Memory B cell (primary cell): ENCODE measurements around the gene TACC2.
A peak's percentile ranks its signal among the peaks of the same experiment; 100 is the strongest.

ENCODE experiments used
- ATAC-seq: fragments of 150-1000 bp; cut with Tn5 transposase; 2 replicates; pipeline ENCODE4 v1.10.0; 2021; ENCODE audit warnings: low read depth, mild to moderate bottlenecking, moderate library complexity
- DNase-seq, 2 donors: peaks; one replicate each; pipeline ENCODE4 v3.0.0; 2022; ENCODE audit warnings: low spot score in 2 of 2
- H3K27ac Mint-ChIP-seq: one replicate; pipeline ENCODE4 v1.8.0; 2022; ENCODE audit warnings: mild to moderate bottlenecking, moderate library complexity, mixed read lengths
- H3K27me3 Mint-ChIP-seq: one replicate; pipeline ENCODE4 v1.8.0; 2022; ENCODE audit warnings: mixed read lengths
- H3K36me3 Mint-ChIP-seq: one replicate; pipeline ENCODE4 v1.8.0; 2022; ENCODE audit warnings: mild to moderate bottlenecking, mixed read lengths
- H3K4me1 Mint-ChIP-seq: one replicate; pipeline ENCODE4 v1.8.0; 2022; ENCODE audit warnings: mixed read lengths
- H3K4me3 Mint-ChIP-seq: one replicate; pipeline ENCODE4 v1.8.0; 2022; ENCODE audit warnings: mild to moderate bottlenecking, moderate library complexity, mixed read lengths
- H3K9me3 Mint-ChIP-seq: one replicate; pipeline ENCODE4 v1.8.0; 2022; ENCODE audit warnings: mixed read lengths

TACC2 gene

DNA sequence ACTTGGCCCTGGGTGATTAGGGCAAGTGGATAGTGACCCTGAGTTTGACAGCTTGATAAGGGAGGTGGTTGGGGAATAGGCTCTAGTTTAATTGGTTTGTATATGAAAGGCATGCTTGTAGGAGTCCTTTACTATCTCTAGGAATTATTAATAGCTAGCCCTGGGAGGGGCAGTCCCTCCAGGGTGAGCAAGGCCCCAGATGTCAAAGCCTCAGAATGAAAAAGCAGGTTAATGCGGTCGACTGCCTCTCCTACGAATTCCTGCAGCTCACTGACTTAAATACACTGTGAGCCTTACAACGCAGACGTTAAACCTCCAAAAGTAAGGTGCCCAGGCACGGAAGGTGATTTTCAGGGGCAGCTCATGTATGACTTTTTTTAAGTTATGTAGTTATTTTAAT is 276.9 kb downstream of the TACC2 start:
- ATAC-seq (no peak), DNase-seq (no peak)
- H3K36me3 Mint-ChIP-seq = peaks cover 3% of the 10 kb centered on the region
- H3K4me3 Mint-ChIP-seq = no peak overlapping the region
- H3K27me3 Mint-ChIP-seq = peaks cover 2% of the 10 kb centered on the region
- no peak overlapping the region for H3K27ac Mint-ChIP-seq
- peaks cover 6% of the 10 kb centered on the region for H3K9me3 Mint-ChIP-seq
- no peaks in the 10 kb centered on the region for H3K4me1 Mint-ChIP-seq

- Mint-ChIP-seq H3K36me3 (peaks cover 3% of the 10 kb centered on the region), H3K27ac (no peak overlapping the region), H3K9me3 (peaks cover 5% of the 10 kb centered on the region), H3K4me3 (no peak overlapping the region), H3K4me1 (no peaks in the 10 kb centered on the region), H3K27me3 (peaks cover 5% of the 10 kb centered on the region)
- DNase-seq (peak; percentile 7 to 44), ATAC-seq (no peak)
Observed at GRCh38 chr10:122267849-122268737, 279.1 kb downstream of the TACC2 start.

DNA sequence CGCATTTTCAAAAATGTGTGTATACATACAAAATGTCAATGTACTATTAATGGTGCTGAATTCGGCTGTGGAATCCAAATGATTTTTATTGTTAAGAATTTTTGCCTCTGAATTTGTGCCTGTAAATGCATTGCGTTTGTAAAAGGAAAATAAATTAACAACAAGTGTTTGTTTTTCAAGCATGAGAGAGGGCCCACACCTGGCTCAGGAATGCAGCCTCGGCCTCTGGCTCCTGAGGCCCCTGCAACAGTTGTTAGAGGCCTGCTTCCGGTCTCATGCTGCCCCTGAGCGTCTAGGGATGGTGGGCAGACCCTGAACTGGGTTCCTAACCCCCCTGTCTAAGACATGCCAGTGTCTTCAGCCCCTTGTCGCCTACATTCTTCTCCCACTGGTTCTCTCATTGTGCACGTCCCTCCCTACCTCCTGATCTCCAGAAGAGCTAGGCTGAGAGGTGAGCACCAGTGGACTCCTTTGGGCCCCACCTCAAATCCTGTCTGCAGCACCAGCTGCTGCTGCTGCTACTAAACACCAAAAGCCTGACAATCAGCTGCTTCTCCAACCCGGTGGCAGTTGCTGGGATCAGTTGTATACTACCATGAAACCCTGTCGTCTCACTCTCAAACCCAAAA is 280.2 kb downstream of the TACC2 start:
- Mint-ChIP-seq H3K27ac (no peak overlapping the region), H3K4me1 (no peaks in the 10 kb centered on the region), H3K27me3 (peaks cover 5% of the 10 kb centered on the region), H3K4me3 (no peak overlapping the region), H3K36me3 (no peaks in the 10 kb centered on the region), H3K9me3 (no peaks in the 10 kb centered on the region)
- ATAC-seq (no peak), DNase-seq (no peak)

DNA sequence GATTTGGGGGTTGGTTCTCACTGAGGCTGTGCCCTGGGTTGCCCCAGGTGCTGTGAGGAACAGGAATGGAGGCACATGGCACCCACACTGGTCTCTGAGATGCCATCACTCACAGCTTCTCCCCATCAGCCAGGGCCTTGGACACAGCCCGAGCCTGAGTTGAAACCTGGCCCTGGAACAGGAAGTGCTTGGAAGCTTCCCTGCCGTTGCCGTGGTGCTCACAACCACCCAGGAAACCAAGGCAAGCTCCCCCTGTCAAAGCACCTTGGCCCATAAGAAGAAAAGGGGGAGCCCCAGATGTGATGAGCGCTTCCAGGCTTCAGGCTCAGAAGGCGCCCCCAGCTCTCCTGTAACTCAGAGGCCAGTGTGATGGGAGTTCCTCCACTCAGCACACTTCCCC is 282.1 kb downstream of the TACC2 start, which contains the start of gene BTBD16:
Gene BTBD16, plus strand, starts transcription at position 221 of the 400 bp plus-strand sequence. CDS start 3,786 bp downstream, outside the sequence.
- Mint-ChIP-seq H3K27me3 (peaks cover 5% of the 10 kb centered on the region), H3K36me3 (no peaks in the 10 kb centered on the region), H3K4me1 (no peaks in the 10 kb centered on the region), H3K27ac (no peak within 1 kb of the TSS), H3K9me3 (no peaks in the 10 kb centered on the region), H3K4me3 (no peak within 1 kb of the TSS)
- ATAC-seq (no peak), DNase-seq (no peak)

DNA sequence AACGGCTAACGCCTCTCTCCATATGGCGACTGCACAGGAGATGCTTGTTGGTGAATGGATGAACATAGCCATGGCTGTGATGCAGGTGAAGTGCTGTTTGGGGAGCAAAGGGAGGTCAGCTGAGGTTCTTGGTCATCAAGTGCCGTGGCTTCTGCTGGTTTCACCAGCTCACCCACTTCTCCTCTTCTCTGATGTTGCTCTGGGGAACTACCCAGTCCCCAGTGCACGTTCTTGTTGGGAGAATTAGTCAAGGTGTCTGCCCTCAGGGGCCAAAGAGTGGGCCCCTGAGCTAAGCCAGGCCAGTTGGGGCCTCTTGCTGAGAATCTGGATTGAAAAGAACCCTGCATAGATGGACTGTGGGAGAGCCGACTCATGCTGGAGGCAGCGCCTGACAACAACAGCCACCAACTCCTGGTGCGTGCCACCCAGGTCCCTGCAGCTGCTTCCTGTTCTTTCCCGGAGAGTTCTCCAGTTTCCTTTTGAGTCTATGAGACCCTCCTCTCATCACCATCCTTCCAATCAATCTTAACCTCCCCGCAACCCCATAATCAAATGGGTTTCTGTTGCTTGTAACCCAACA is 285.1 kb downstream of the TACC2 start:
- Mint-ChIP-seq H3K27ac (no peak overlapping the region), H3K9me3 (no peaks in the 10 kb centered on the region), H3K36me3 (no peaks in the 10 kb centered on the region), H3K27me3 (peaks cover 5% of the 10 kb centered on the region), H3K4me3 (no peak overlapping the region), H3K4me1 (no peaks in the 10 kb centered on the region)
- DNase-seq = no peak
- no peak for ATAC-seq

DNA sequence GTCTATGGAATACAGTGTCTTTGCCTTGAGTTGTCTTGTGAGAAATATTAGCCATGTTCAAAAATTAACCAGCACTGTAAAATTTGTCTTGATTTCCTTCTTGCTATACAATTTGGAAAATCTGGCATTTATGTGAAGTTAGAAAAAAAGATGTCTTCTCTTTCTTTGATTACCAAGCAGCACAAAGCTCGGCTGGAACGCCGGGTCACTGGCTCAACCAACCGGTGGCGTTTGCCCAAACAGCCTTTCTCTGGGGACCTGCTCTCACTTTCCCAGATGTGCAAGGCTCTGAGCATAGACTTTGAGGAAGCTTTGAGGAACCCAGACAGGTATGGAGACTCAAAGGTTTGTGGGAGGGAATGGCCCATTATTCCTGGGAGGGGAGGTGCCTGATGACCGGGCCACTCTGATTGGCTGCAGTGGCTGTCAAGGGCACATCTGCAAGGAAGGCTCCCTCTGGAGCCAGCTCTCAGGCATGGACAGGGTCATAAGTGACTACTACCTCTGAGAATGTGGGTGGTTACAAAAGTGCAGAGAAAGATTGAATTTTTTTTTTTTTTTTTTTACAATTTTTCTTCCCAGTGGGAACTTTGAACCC is 287.7 kb downstream of the TACC2 start:
- Mint-ChIP-seq H3K4me3 (no peak overlapping the region), H3K27ac (no peak overlapping the region), H3K4me1 (no peaks in the 10 kb centered on the region), H3K27me3 (peaks cover 4% of the 10 kb centered on the region), H3K36me3 (no peaks in the 10 kb centered on the region), H3K9me3 (no peaks in the 10 kb centered on the region)
- no peak for ATAC-seq
- no peak for DNase-seq

DNA sequence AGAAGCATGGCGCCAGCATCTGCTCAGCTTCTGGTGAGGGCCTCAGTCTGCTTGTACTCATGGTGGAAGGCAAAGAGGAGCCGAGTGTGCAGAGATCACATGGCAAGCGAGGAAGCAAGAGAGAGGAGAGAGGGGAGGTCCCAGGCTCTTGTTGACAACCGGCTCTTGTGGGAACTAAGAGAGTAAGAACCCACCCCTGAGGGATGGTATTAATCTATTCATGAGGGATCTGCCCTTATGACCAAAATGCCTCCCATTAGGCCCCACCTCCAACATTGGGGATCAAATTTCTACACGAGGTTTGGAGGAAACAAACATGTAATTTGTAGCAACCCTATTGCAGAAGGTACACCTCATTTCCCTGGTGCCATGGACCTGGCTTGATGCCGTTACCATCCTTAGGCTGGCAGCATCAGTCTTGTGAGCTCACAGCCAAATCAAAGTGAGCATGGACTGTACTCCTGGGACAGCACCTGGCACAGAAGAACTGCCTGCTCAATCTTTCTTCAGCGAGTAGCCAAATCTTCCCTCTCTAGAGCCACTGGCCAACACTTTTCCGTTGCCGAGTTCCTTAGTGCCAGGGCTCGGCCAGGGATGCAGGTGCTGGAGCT is 288.7 kb downstream of the TACC2 start:
- no peaks in the 10 kb centered on the region for H3K36me3 Mint-ChIP-seq
- no peaks in the 10 kb centered on the region for H3K9me3 Mint-ChIP-seq
- peaks cover 8% of the 10 kb centered on the region for H3K27me3 Mint-ChIP-seq
- no peak overlapping the region for H3K27ac Mint-ChIP-seq
- no peak for DNase-seq
- no peak for ATAC-seq
- no peaks in the 10 kb centered on the region for H3K4me1 Mint-ChIP-seq
- H3K4me3 Mint-ChIP-seq = no peak overlapping the region

DNA sequence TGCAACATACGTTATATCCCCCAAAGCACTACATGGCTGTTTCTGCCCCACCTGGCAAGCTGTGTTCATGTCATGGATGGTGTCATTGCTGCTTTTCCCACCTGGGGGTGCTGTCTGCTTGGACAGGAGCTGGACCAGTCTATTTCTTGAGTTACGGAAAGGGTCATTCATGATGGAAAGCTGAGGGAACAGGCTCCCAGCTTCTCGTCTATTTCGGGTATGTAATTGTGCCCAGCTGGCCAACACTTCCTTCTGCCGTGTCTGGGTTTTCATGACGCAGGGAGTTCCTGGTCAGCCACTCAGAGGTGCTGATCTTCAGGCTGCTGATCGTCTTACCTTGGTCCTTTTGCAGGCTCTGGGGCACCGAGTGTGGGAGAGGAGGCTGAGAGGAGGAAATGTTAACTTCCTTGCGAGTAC is 290.8 kb downstream of the TACC2 start:
- no peak for ATAC-seq
- no peak for DNase-seq
- no peaks in the 10 kb centered on the region for H3K4me1 Mint-ChIP-seq
- no peak overlapping the region for H3K27ac Mint-ChIP-seq
- H3K27me3 Mint-ChIP-seq = peaks cover 12% of the 10 kb centered on the region
- no peak overlapping the region for H3K4me3 Mint-ChIP-seq
- H3K36me3 Mint-ChIP-seq = no peaks in the 10 kb centered on the region
- no peaks in the 10 kb centered on the region for H3K9me3 Mint-ChIP-seq

DNA sequence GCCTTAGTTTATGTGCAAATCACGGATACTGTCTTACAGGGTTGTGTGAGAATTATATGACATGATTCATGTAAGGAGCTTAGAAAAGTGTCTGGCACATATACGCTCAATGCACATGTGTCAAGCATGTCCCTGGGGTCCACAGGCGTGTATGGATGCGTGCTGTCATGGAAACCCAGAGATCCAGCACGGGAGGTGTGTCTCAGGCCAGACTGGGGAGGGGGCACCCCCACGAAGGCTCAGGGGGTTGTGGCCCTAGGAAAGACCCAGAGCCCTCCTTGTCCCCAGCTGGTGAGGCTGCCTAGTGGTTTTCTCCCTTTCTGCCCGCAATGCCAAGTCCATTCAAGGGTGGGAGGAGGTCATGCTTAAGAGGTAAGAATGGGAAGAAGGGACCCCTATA is 291.2 kb downstream of the TACC2 start:
- no peaks in the 10 kb centered on the region for H3K4me1 Mint-ChIP-seq
- peaks cover 12% of the 10 kb centered on the region for H3K27me3 Mint-ChIP-seq
- H3K9me3 Mint-ChIP-seq = no peaks in the 10 kb centered on the region
- H3K36me3 Mint-ChIP-seq = no peaks in the 10 kb centered on the region
- H3K4me3 Mint-ChIP-seq = no peak overlapping the region
- DNase-seq = no peak
- H3K27ac Mint-ChIP-seq = no peak overlapping the region
- ATAC-seq = no peak

DNA sequence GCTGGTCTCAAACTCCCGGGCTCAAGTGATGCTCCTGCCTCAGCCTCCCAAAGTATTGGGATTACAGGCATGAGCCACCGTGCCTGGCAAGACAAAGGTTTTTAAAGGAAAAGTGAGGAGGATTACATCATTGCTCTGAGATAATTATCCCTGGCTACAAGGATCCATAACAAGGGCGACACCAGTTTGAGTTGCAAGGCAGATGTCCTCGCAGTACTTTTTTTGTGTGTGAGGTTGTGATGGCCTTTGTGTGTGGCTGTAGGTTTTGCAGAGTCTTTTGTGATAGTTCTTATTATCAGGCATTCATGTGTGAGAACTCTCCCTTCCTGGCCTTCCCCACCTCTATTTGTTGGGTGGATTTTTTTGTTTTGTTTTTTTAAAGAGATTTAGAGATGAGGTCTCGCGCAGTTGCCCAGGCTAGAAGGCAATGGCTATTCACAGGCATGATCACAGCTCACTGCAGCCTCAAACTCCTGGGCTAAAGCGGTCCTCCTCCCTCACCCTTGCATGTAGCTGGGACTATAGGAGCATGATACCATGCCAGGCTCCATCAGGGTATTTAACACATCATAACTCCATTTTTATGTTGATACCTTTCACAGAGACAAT is 292.2 kb downstream of the TACC2 start:
- H3K27me3 Mint-ChIP-seq = peaks cover 12% of the 10 kb centered on the region
- H3K4me3 Mint-ChIP-seq = no peak overlapping the region
- no peak for DNase-seq
- H3K4me1 Mint-ChIP-seq = no peaks in the 10 kb centered on the region
- H3K9me3 Mint-ChIP-seq = no peaks in the 10 kb centered on the region
- ATAC-seq = no peak
- no peak overlapping the region for H3K27ac Mint-ChIP-seq
- H3K36me3 Mint-ChIP-seq = no peaks in the 10 kb centered on the region

GRCh38 chr10:122281751-122282150 is 292.8 kb downstream of the TACC2 start:
- no peak for ATAC-seq
- no peak overlapping the region for H3K4me3 Mint-ChIP-seq
- no peaks in the 10 kb centered on the region for H3K36me3 Mint-ChIP-seq
- H3K4me1 Mint-ChIP-seq = no peaks in the 10 kb centered on the region
- no peaks in the 10 kb centered on the region for H3K9me3 Mint-ChIP-seq
- no peak for DNase-seq
- no peak overlapping the region for H3K27ac Mint-ChIP-seq
- peaks cover 12% of the 10 kb centered on the region for H3K27me3 Mint-ChIP-seq

GRCh38 chr10:122282253-122282671 is 293.3 kb downstream of the TACC2 start:
- no peak overlapping the region for H3K4me3 Mint-ChIP-seq
- no peaks in the 10 kb centered on the region for H3K9me3 Mint-ChIP-seq
- no peak for ATAC-seq
- H3K36me3 Mint-ChIP-seq = no peaks in the 10 kb centered on the region
- no peaks in the 10 kb centered on the region for H3K4me1 Mint-ChIP-seq
- H3K27me3 Mint-ChIP-seq = peaks cover 12% of the 10 kb centered on the region
- H3K27ac Mint-ChIP-seq = no peak overlapping the region
- no peak for DNase-seq

DNA sequence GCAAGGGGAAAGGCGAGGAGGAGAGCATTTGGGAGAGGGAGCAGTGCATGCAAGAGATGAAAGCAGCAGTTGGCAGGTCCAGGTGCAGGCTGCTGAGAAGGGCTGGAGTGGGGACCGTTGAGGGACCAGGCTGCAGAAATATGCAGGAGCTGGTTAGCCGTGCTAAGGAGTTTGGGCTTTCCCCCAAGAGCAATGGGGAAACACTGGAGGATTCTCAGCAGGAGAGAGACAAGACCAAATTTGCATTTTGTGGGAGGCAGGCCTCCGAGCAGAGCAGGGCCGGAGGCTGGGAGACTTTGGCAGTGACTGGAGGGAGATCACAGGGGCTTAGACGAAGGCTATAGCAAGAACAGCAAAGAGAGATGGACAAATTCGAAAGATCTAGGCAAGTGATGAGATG is 293.9 kb downstream of the TACC2 start:
- H3K4me1 Mint-ChIP-seq = no peaks in the 10 kb centered on the region
- no peak for ATAC-seq
- no peaks in the 10 kb centered on the region for H3K36me3 Mint-ChIP-seq
- no peak for DNase-seq
- peaks cover 13% of the 10 kb centered on the region for H3K27me3 Mint-ChIP-seq
- no peak overlapping the region for H3K27ac Mint-ChIP-seq
- no peaks in the 10 kb centered on the region for H3K9me3 Mint-ChIP-seq
- H3K4me3 Mint-ChIP-seq = no peak overlapping the region
